ENCODE results near the gene MTCL1.

MTCL1 gene

DNA sequence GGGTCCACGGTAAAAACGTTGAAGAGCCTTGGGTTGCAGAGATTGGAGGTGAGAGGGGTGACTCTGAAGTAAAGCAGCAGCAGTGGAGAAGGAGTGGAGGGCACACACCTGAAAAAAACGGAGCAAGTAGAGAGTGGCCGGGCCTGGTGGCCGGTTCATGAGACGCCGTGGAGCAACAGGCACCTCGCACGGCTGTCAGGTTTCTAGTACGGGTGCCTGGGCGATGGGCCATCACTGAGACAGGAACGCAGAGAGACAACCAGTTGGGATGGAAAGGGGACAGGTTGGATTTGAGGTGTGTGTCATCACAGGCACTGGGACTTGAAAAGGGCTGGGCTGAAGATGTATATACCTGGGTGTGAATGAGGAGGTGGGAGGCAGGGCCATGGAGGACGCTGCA is 104.2 kb downstream of the MTCL1 start:
- Histone ChIP-seq H3K27me3 (ENCODE audit: insufficient read depth, poor library complexity, severe bottlenecking) (no peaks in the 10 kb centered on the region), H3K4me3 (ENCODE audit: severe bottlenecking) (no peak overlapping the region), H3K4me1 (ENCODE audit: insufficient read depth, poor library complexity, severe bottlenecking) (no peaks in the 10 kb centered on the region), H3K9me3 (ENCODE audit: severe bottlenecking) (no peaks in the 10 kb centered on the region), H3K36me3 (ENCODE audit: low read depth) (peaks cover 47% of the 10 kb centered on the region), H3K27ac (ENCODE audit: poor library complexity, severe bottlenecking) (no peak overlapping the region)
- TF ChIP-seq, protein P1, sequence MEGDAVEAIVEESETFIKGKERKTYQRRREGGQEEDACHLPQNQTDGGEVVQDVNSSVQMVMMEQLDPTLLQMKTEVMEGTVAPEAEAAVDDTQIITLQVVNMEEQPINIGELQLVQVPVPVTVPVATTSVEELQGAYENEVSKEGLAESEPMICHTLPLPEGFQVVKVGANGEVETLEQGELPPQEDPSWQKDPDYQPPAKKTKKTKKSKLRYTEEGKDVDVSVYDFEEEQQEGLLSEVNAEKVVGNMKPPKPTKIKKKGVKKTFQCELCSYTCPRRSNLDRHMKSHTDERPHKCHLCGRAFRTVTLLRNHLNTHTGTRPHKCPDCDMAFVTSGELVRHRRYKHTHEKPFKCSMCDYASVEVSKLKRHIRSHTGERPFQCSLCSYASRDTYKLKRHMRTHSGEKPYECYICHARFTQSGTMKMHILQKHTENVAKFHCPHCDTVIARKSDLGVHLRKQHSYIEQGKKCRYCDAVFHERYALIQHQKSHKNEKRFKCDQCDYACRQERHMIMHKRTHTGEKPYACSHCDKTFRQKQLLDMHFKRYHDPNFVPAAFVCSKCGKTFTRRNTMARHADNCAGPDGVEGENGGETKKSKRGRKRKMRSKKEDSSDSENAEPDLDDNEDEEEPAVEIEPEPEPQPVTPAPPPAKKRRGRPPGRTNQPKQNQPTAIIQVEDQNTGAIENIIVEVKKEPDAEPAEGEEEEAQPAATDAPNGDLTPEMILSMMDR (IDR thresholded peaks at IDR 0.05; ENCODE audit: poor library complexity, severe bottlenecking) = no peak
- DNase-seq (ENCODE audit: low spot score) = no peak
- no peak for ATAC-seq (ENCODE audit: low read depth)

DNA sequence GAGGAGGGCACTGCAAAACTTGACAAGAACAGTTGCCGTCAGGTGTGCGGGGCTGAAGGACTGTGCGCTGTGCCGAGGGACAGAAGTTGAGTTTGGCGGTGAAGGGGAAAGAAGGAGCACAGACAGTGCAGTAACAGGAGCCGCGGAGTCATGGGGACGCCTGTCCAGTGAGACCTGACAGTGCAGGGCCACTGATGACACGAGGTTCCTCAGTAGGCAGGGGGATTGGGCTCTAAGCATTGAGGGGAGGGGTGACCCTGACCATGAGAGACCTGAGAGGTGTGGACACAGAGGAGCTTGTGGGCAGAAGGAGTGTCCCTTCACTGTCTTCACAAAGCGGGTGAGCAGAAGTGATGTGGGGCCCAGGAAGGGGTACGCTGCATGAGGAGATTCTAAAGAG is 104.8 kb downstream of the MTCL1 start:
- ATAC-seq (ENCODE audit: low read depth) = no peak
- Histone ChIP-seq H3K4me1 (ENCODE audit: insufficient read depth, poor library complexity, severe bottlenecking) (no peaks in the 10 kb centered on the region), H3K9me3 (ENCODE audit: severe bottlenecking) (no peaks in the 10 kb centered on the region), H3K27ac (ENCODE audit: poor library complexity, severe bottlenecking) (no peak overlapping the region), H3K27me3 (ENCODE audit: insufficient read depth, poor library complexity, severe bottlenecking) (no peaks in the 10 kb centered on the region), H3K4me3 (ENCODE audit: severe bottlenecking) (no peak overlapping the region), H3K36me3 (ENCODE audit: low read depth) (peaks cover 51% of the 10 kb centered on the region)
- TF ChIP-seq, protein P1 (IDR thresholded peaks at IDR 0.05; ENCODE audit: poor library complexity, severe bottlenecking) = no peak
- DNase-seq (ENCODE audit: low spot score) = no peak

DNA sequence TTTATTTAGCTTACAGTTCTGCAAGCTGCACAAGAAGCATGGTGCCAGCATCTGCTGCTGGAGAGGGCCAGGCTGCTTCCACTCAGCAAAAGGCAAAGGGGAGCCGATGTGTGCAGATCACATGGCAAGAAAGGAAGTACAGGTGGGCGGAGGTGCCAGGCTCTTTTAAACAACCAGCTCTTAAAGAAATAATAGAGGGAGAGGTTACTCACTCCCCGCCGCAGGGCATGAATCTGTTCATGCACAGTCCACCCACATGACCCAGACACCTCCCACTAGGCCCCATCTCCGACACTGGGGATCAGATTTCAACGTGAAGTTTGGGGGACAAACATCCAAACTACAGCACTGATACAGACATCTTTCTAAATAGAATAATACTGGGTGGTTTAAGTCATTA is 105.8 kb downstream of the MTCL1 start:
- no peaks in the 10 kb centered on the region for H3K9me3 ChIP-seq (ENCODE audit: severe bottlenecking)
- H3K4me3 ChIP-seq (ENCODE audit: severe bottlenecking) = no peak overlapping the region
- no peak overlapping the region for H3K27ac ChIP-seq (ENCODE audit: poor library complexity, severe bottlenecking)
- TF ChIP-seq, protein P1 (IDR thresholded peaks at IDR 0.05; ENCODE audit: poor library complexity, severe bottlenecking) = no peak
- H3K36me3 ChIP-seq (ENCODE audit: low read depth) = peaks cover 51% of the 10 kb centered on the region
- ATAC-seq (ENCODE audit: low read depth) (no peak), DNase-seq (ENCODE audit: low spot score) (no peak)
- no peaks in the 10 kb centered on the region for H3K27me3 ChIP-seq (ENCODE audit: insufficient read depth, poor library complexity, severe bottlenecking)
- no peaks in the 10 kb centered on the region for H3K4me1 ChIP-seq (ENCODE audit: insufficient read depth, poor library complexity, severe bottlenecking)

DNA sequence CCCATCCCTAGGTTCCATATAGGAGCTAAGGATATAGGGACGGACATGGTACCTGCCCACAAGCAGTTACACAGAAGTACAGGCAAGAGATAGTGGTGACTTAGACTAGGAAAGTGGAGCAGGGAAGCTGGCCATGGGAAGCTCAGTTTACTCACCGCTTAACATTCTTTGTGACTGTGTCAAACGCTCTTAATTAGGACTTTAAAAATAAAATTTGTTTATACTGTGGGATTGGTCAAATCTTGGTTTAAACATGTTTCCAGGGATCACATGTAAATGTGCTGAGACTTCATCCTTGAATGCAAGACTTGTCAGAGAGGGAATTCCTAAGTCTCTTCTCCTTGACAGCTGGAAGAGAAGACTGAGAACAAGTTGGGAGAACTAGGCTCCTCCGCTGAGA is 107.3 kb downstream of the MTCL1 start:
- no peak overlapping the region for H3K4me3 ChIP-seq (ENCODE audit: severe bottlenecking)
- H3K4me1 ChIP-seq (ENCODE audit: insufficient read depth, poor library complexity, severe bottlenecking) = no peaks in the 10 kb centered on the region
- TF ChIP-seq, protein P1 (IDR thresholded peaks at IDR 0.05; ENCODE audit: poor library complexity, severe bottlenecking) = no peak
- DNase-seq (ENCODE audit: low spot score) = no peak
- no peaks in the 10 kb centered on the region for H3K27me3 ChIP-seq (ENCODE audit: insufficient read depth, poor library complexity, severe bottlenecking)
- no peaks in the 10 kb centered on the region for H3K9me3 ChIP-seq (ENCODE audit: severe bottlenecking)
- H3K27ac ChIP-seq (ENCODE audit: poor library complexity, severe bottlenecking) = no peak overlapping the region
- no peak for ATAC-seq (ENCODE audit: low read depth)
- H3K36me3 ChIP-seq (ENCODE audit: low read depth) = peaks cover 48% of the 10 kb centered on the region

DNA sequence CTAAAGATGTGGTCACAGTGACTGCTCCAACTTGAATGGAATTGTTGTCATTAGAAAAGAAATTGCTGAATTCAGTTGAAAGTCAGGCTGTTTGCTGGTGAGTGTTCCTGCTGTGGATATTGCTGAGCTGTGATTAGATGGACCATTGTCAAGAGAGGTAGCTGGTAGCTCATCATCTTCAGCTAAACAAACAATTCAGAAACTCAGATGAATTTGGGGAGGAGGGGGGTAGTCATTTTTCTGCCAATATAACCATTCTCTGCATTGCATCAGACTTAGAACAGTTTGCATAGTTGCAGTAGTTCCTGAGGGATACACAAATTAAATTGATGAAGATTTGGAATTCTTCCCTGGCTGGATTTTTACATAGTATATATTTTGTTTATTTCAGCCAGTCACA is 108.3 kb downstream of the MTCL1 start:
- H3K9me3 ChIP-seq (ENCODE audit: severe bottlenecking) = no peaks in the 10 kb centered on the region
- H3K4me3 ChIP-seq (ENCODE audit: severe bottlenecking) = no peak overlapping the region
- TF ChIP-seq, protein P1 (IDR thresholded peaks at IDR 0.05; ENCODE audit: poor library complexity, severe bottlenecking) = no peak
- no peak overlapping the region for H3K27ac ChIP-seq (ENCODE audit: poor library complexity, severe bottlenecking)
- H3K36me3 ChIP-seq (ENCODE audit: low read depth) = peaks cover 47% of the 10 kb centered on the region
- DNase-seq (ENCODE audit: low spot score) = no peak
- ATAC-seq (ENCODE audit: low read depth) = no peak
- no peaks in the 10 kb centered on the region for H3K27me3 ChIP-seq (ENCODE audit: insufficient read depth, poor library complexity, severe bottlenecking)
- H3K4me1 ChIP-seq (ENCODE audit: insufficient read depth, poor library complexity, severe bottlenecking) = no peaks in the 10 kb centered on the region
